H4 (cell line): ENCODE measurements around the gene CSNK2B. TPM values are rescaled to one million over a fixed set of nuclear protein-coding genes. Genes with fewer than 3 reads are reported as not detected.

Experiments used
- DNase-seq: peaks from one replicate; pipeline ENCODE4 v3.0.0-alpha.2; 2015; ENCODE audit warnings: low spot score
- total RNA-seq: library from RNA; depleted of rRNA; stranded (reverse); fragments of >200 nt; shearing (Covaris generic); gene quantifications from 2 replicates; pipeline ENCODE4 v1.2.3, GENCODE V29; 2014

The CSNK2B gene
- total RNA-seq, 1 experiment from 2014 or later: 553 TPM

DNA sequence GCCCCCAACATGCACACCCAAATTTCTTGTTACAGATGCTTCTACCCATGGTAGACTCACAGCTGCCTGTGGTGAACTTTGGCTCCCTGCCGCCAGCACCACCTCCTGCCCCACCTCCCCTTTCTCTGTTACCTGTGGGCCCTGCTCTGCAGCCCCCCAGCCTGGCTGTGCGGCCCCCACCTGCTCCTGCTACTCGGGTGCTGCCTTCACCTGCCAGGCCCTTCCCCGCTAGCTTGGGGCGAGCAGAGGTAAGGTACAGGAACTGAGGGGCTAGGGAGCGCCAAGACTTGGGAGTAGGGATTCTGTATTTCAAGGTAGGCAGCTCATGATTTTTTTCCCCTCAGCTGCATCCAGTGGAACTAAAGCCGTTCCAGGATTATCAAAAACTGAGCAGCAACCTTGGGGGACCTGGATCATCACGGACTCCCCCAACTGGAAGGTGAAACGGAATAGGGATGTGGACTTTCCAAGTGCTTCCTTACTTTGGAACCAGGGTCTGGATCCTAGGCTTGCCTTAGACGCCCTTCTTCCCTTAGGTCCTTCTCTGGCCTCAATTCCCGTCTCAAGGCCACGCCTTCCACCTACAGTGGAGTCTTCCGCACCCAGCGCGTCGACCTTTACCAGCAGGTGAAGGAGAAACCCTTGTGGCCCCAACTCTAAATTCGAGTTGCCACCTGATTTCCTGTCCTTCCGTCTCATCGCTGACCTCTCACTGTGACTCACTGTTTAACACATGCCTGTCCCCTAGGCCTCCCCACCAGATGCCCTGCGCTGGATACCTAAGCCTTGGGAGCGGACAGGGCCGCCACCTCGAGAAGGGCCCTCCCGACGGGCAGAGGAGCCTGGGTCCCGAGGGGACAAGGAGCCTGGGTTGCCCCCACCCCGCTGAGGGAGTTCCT lies 28.9 kb upstream of the CSNK2B start:
- no peak for DNase-seq

DNA sequence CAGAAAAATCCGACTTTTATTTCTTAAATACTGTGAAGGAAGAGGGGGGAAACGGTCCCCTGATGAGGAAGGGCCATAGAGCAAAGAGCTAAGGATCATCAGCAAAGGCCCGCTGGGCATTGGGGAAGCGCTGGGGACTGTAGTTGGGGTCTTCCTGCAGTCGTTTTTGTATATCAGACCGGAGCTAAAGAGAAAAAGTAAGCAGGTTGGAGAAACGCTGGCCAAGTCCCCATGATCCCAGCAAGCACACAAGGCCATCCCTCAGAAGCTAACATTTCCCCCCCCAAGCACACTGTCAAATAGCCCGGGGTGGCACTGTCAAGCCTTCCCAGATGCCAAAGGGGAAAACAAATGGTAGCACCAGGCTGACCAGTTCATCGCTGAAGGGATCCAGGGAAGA lies 26.8 kb upstream of the CSNK2B start:
- DNase-seq: no peak

DNA sequence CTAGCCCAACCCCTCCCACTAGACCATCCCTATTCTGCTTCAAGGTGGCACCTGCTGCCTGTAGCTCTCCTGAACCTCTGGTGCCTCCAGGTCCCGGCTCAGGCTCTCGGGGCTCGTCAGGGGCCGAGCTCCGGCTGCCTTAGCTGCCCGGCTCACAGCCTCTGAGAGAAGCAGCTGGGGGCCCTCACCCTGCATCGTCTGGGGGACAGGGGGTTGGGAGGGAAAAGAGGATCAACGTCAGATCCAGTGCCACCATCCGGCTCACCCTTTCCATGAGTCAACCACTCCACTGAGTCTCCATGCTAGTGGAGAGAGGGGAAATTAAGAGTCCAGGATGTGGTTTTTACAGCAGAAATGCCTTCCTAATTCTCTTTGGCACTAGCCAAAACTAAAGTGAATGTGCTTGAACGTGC lies 26.4 kb upstream of the CSNK2B start:
- DNase-seq: no peak

DNA sequence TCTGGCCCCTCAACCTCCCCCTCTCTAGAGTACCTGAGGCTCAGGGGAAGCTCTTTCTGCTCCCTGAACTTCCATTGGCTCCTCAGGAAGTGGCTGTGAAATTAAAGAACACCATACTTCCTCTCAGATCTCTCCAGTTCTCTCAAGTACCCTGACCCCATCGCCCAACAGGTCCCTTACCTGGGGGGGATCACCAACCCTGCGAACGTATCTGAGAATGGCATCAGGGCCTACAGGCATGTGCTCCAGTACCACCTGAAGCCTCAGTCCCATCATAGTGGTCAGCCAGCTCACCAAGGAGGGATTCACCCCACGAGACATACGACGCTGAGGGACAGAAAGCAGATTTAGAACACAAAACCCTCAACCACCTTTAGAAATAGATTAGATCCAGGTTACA lies 25.3 kb upstream of the CSNK2B start:
- no peak for DNase-seq

DNA sequence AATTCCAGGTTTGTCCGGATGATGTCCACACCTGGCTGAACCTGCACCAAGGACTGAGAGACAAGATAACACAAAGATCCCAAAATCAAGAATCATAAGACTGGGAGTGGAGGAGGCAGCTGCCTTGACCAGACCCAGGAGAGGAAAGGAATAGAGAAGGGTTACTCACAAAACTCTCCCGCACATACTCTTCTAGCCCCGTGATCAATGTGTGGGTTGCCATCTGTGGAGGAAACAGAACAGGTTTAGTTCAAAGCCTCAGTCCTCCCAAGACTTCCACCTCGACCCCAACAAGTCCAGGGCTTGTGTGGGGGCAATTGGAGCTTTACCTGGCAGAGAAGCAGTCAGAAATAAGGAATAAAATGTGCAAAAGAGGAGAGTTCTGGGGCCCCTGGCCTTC lies 24.5 kb upstream of the CSNK2B start:
- no peak for DNase-seq

DNA sequence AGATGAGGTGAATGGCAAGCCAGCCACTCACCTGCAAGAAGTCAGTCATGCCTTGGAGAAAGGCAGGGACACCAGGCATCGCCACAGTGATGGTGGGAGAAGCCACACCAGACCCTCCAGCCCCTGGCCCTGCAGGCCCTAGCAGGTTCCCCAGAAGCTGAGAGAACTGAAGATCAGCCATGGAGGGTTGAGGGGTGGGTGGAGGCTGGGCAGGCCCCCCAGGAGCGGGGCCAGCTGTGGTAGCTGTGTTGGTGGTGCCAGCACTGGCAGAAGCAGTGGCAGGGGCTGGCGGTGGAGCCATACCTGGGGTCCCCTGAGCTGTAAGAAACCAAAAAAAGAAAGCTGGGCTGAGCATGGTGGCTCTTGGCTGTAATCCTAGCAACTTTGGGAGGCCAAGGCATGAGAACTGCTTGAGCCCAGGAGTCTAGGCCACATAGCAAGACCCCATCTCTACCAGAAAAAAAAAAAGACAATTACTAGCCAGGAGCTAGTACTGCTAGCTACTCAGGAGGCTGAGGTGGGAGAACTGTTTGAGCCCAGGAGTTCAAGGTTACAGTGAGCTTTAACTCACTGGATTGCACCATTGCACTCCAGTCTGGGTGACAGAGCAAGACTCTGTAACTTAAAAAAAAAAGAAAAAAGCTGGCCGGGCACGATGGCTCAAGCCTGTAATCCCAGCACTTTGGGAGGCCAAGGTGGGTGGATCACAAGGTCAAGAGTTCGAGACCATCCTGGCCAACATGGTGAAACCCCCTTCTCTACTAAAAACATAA lies 22.9 kb upstream of the CSNK2B start:
- no peak for DNase-seq

DNA sequence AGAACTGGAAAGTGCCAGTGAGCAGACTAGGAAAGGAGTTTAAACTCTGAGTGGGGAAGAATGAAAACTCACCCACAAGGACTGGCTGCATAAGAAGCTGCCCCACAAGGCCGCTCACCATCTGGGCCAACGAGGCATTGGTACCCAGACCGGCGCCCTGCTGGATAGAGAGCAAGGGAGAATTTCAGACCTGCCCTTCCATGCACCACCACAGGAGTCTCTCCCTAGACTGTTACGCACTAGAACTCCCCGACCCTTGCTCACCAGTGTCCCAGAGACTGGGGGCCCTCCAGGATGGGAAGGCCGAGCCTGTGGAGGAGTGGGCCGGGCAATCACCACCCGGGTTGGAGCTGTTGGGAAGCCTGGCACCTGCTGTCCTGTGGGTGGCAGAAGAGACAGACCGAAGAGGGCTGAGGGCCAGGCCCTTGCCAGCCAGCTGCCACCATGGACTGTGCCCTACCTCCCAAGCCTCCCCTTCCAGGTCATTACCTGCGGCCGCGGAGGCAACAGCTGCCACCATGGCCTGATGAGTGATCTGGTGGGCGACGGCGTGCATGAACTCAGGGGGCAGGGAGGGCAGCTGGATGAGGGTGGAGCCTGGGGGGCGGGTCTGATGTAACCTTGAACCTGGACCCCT lies 21.9 kb upstream of the CSNK2B start:
- DNase-seq: no peak

DNA sequence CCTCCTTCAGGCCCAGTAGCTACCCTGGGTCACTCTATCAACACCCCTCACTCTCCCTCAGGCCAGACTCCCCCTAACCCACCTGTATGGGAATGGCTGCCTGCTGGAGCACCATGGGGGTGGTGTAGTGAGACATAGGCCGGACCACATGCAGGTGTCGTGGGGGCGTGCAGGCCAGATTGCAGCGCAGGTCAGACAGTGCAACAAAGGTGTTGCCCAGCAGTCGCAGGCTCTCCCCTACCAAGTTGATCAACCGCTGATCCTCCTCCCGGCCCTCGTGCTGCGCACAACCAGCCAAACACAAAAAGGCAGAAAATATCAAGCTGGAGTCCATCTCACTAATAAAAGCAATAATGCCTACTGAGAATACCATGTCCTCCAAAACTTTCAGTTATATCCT lies 20.6 kb upstream of the CSNK2B start:
- no peak for DNase-seq

DNA sequence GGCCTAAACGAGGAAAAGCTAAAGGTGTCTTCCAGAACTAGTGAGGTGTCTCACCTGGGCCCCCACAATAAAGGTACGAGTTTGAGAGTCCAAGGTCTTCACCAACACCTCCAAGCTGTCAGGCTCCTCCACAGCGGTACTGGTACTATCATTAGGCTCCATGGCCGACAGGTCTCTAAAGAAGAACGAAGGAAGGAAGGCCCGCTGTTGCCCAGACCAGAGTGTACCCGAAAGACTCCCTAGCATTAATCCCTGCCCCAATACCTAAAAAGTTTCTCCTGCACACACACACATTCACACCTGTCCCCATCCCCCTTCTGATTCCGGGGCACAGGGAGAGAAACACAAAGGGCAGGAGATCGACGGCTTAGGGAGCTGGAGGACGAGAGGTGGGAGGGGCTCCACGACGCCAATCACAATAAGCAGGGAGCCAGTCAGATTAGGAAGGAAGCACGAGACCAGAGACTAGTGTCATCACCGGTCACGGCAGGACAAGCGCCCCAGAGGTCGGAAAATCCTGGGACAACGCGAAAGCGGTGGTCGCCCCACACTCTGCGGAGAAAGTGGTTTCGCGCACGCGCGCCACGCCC lies 14.2 kb upstream of the CSNK2B start:
- DNase-seq: peak; percentile 78

DNA sequence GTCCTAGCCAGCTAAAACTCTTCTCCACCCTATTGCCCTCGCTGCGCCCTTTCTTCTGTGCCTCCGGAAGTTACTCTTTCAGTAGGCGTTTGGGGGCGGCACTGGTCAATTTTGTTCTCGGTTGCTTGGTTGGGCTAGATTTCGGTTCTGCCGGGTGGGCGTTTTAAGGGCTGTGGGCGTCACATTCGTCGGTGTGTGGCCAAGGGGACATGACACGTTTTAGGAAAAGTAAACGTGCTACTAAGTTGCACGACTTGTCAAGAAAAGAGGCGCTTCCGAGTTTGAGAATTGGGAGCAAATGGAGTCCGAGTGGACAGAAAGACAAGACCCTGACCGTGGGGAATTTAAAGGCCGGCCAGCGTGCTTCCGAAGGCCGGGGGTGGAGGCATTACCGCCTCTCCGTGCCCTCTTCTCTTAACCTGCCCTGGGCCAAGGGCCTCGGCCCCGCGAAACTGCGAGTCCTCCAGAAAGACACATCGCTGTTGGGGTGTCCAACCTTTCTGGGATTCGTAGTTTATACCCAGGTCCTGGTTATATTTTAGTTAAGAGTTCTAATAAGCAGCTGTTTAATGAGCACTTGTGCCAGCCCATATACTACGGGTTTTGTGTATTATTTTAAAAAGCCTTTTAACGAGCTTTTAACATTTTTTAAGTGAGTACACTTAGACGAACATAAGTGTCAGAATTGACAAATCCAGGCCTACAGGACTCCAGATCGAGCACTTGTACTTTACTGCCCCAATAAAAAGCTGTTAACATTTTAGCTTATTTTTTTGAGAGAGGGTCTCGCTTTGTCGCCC lies 12.8 kb upstream of the CSNK2B start:
- DNase-seq: peak; percentile 88

DNA sequence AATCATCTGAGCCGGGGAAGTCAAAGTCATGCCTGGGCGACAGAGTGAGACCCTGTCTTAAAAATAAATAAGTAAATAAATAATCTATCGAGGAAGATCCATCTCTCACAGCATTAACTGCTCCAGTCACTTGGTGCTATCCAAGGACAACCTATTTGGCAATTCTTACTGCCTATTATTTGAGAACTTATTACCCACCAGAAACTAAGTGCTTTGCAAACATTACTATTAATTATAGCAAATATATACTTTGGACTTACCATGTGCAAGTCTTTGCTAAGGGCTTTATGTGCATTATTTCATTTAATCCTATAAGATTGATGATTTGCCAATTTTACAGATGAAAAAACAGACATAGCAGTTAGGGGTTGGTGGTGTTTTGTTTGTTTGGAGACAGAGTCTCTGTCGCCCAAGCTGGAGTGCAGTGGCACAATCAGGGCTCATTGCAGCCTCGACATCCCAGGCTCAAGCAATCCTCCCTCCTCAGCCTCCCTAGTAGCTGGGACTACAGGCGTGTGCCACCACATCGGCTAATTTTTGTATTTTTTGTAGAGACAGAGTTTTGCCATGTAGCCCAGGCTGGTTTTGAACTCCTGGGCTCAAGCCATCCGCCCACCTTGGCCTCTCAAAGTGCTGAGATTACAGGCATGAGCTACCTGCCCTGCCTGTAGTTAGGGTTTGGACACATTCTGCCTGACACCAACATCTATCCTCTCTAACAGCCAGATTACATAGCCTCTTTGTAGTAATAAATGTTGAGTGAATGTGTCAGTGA lies 11.1 kb upstream of the CSNK2B start:
- no peak for DNase-seq

DNA sequence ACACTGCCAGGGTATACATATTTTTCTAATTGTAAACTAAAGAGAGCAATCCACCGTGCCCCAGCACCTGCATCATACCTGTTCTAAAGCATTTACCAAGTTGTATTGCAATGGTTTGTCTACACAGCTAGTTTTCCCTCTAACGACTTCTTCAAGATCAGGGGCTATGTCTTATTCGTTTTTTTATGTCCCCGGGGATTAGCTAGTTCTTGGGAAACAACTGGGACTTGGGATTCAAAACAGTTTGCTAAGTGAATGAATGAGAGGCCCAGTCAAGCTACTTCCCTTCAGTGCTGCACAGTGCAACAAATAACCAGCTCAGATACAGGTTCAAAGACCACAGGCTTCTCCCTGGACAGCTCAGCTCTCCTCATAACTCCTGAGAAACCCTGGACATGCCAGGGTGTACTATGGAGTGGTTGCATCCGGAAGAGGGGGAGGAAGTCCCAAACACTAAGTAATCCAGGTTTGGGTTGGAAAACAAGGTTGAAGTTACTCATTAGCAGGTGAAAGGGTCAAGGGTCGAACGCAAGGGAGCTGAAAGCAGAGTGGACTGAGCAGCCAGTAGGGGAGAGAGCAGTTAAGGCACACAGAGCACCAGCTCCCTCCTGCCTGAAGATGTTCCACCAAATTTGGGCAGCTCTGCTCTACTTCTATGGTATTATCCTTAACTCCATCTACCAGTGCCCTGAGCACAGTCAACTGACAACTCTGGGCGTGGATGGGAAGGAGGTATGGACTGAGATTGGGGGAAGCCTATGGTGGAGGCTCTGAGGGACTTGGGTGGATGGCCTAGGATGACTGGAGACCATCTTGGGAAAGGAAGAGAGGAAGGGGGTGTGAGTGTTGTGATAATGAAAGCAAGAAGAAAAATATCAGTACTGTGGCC lies 10.3 kb upstream of the CSNK2B start, which contains the start of gene APOM:
TSS of gene APOM (plus strand) at position 546 of the 889 bp plus-strand sequence. CDS start at position 619, 73 bp downstream.
- no peak for DNase-seq

DNA sequence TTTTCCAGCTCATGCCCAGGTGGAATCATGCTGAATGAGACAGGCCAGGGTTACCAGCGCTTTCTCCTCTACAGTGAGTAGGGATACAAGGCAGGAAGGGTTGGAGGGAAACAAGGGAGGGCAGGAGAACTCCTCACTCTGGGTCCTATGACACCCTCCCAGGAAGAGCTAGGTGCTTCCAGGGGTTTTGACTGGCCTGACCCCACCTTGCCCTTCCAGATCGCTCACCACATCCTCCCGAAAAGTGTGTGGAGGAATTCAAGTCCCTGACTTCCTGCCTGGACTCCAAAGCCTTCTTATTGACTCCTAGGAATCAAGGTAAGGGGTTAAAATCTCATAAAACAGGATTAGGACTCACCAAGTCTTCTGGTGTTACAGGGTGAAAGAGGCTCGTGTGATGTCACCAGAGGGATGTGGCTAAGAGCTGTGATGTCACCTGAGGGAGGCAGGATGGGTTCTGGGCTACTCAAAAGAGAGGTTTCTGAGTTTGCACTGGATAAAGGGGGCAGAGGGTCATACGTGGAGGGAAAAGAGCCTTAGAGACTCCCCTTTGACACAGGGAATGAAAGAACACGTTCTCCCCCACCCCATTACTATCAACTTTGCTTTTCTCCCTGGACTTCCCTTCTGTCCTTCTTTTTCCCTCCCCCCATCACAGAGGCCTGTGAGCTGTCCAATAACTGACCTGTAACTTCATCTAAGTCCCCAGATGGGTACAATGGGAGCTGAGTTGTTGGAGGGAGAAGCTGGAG lies 8.3 kb upstream of the CSNK2B start:
- no peak for DNase-seq

DNA sequence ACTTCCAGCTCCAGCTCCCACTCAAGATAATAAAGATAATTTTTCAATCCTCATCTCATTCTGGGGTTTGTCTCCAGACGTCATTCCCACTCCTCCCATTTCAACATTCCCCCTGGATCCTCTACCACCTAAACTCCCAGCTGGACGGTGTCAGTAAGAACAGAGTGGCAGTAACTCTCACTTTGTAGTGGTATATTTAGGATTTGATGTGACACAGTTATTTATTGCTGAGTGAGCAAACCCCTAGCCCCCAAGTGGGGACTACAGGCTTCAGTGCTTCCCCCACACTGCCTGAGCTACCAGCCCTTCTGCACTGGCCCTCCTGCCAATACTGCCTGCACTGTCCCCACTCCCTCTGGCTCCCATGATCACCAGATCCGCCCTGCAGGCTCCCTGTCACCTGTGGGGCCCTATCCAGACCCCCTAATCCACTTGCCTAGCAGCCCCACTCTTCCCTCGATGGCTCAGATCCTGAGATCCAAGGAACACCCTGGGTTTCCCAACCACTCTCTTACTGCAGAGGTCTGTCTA lies 7.7 kb upstream of the CSNK2B start:
- no peak for DNase-seq

DNA sequence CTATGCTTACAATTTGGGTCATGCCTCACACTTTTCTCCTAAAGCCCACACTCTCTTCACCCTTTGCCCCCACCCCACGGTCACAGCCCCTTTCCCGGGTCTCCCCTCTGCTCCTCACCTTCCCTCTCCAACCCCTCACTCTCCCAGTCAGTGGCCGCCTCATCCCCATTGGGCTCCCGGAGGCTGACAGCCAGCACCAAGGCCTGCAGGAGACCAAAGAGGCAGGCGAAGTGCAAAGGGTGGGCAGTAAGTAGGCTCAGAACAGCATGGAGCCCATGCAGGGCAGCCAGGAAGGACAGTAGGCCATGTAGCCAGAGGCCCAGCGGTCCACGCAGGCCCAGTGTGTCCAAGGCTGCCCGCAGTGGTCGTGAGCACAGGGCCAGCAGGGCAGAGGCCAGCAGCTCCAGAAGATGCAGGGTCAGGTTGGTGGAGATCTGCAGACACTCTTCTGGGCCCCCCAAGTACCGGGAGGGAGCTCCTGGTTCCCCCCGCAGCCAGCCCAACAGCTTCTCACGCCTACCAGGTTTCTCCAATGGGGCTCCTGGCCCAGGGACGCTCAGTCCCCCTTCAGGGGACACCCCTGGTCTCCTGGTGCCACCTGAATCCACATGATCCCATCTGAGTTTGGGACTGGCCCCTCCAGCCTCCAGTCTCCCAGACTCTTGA lies 6.8 kb upstream of the CSNK2B start:
- no peak for DNase-seq

DNA sequence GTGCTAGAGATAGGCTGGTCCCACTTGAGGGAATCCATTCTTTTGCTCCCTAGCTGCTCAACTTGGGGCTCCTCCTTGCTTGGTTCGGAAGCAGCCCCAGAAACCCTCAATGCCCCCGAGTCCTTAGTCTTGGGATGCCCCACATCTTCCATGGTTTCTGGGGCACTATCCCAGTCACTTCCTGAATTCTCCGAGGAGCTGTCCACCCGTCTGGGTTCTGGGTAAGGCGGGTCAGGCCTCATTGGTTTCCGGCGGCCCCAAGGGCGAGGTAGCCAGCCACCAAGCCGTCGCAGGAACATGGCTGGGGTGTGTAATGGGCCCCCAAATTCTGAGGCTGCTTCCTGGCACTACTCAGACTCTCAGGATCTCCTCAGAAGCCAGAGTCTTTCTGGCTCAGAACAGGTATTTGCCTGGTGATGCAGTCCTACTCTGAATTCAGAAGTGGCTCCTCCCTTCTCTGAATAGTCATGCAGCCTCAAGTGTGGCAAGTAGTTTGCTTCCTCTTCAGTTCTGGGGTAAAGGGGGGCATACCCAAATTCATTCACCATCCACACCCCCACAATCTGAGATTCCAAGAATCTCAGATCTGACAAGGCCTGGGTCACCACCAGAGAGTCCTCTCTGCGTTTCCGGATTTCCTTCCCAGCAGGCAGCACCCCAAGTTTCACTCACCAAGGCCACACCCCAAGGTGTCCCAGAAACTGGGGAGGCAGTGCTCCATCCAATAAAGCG lies 6.1 kb upstream of the CSNK2B start:
- DNase-seq: no peak
